Measurements from ENCODE around the gene OR2Y1. TPM values are rescaled to one million over a fixed set of nuclear protein-coding genes. Genes with fewer than 3 reads are reported as not detected.

OR2Y1 gene
- total RNA-seq, 1 donor from 2014 or later = not detected

DNA sequence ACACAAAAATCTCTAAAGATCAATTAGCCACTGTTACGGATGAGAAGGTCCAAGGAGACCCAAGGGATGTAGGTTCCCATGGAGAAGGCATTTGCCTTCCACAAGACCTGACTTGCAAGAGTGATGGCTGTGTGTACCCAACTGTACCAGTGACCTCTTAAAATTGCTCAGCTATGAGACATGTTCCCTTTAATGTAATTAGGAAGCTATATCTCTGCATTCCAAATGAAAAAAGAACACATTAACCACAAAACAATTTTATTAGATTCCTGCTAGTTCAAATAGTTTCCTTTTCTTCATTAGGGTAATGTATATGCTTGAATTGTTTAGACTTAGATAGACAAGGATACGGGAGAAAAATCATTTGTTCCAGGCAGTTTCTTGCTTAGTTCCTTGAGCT is 3.3 kb downstream of the OR2Y1 start:
- Mint-ChIP-seq H3K9me3 (no peaks in the 10 kb centered on the region), H3K27me3 (ENCODE audit: low read depth) (peaks cover 80% of the 10 kb centered on the region), H3K27ac (ENCODE audit: unreplicated experiment) (no peak overlapping the region), H3K36me3 (ENCODE audit: low read depth) (no peaks in the 10 kb centered on the region), H3K4me1 (no peaks in the 10 kb centered on the region), H3K4me3 (no peak overlapping the region)
- no peak for DNase-seq (ENCODE audit: low read depth, low spot score)
- TF ChIP-seq, protein P1, sequence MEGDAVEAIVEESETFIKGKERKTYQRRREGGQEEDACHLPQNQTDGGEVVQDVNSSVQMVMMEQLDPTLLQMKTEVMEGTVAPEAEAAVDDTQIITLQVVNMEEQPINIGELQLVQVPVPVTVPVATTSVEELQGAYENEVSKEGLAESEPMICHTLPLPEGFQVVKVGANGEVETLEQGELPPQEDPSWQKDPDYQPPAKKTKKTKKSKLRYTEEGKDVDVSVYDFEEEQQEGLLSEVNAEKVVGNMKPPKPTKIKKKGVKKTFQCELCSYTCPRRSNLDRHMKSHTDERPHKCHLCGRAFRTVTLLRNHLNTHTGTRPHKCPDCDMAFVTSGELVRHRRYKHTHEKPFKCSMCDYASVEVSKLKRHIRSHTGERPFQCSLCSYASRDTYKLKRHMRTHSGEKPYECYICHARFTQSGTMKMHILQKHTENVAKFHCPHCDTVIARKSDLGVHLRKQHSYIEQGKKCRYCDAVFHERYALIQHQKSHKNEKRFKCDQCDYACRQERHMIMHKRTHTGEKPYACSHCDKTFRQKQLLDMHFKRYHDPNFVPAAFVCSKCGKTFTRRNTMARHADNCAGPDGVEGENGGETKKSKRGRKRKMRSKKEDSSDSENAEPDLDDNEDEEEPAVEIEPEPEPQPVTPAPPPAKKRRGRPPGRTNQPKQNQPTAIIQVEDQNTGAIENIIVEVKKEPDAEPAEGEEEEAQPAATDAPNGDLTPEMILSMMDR (conservative IDR thresholded peaks at IDR 0.05) = no peak

DNA sequence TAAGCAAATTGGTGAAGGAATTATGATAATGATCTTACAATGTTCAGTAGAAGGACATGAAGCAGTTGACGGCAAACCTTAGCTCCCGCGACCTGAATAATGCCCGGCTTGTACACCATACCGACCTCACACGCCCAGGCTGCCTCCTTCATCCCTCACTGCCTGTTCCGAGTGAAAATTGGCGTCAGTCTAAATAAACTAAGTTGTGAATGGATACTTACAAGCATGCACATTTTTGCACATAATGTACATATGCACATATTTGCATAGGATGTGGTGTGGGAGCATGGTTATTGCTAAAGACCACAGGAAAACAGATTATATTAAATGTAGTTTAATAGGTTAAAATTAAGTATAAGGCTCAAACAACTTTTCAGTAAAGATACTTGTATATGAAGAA is 14.9 kb downstream of the OR2Y1 start:
- H3K4me3 Mint-ChIP-seq = no peak overlapping the region
- DNase-seq (ENCODE audit: low read depth, low spot score) = no peak
- H3K36me3 Mint-ChIP-seq (ENCODE audit: low read depth) = no peaks in the 10 kb centered on the region
- H3K27me3 Mint-ChIP-seq (ENCODE audit: low read depth) = peaks cover 12% of the 10 kb centered on the region
- H3K4me1 Mint-ChIP-seq = no peaks in the 10 kb centered on the region
- H3K9me3 Mint-ChIP-seq = peaks cover 3% of the 10 kb centered on the region
- TF ChIP-seq, protein P1 (conservative IDR thresholded peaks at IDR 0.05) = no peak
- H3K27ac Mint-ChIP-seq (ENCODE audit: unreplicated experiment) = no peak overlapping the region

DNA sequence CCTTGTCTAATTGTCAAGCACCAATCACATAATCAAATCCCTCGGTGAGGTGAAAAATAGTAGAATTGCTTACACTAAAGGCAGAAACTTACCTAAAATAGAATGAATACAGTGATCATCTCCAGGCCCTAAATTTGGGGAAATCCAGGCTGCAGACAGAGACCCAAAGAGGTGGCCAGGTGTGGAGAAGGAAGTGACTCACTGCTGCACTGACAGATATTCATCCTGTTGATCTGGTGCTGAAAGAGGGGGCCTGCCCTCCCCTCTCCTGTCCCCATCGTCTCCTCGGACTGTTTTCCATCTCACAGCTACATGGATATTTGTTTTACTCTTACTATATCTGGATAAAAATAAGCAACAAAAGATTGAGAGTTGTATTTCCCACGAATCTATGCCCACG is 15.9 kb downstream of the OR2Y1 start:
- H3K4me1 Mint-ChIP-seq = no peaks in the 10 kb centered on the region
- H3K27me3 Mint-ChIP-seq (ENCODE audit: low read depth) = peaks cover 12% of the 10 kb centered on the region
- TF ChIP-seq, protein P1 (conservative IDR thresholded peaks at IDR 0.05) = no peak
- no peak for DNase-seq (ENCODE audit: low read depth, low spot score)
- H3K27ac Mint-ChIP-seq (ENCODE audit: unreplicated experiment) = no peak overlapping the region
- H3K9me3 Mint-ChIP-seq = peaks cover 3% of the 10 kb centered on the region
- H3K36me3 Mint-ChIP-seq (ENCODE audit: low read depth) = no peaks in the 10 kb centered on the region
- H3K4me3 Mint-ChIP-seq = no peak overlapping the region

DNA sequence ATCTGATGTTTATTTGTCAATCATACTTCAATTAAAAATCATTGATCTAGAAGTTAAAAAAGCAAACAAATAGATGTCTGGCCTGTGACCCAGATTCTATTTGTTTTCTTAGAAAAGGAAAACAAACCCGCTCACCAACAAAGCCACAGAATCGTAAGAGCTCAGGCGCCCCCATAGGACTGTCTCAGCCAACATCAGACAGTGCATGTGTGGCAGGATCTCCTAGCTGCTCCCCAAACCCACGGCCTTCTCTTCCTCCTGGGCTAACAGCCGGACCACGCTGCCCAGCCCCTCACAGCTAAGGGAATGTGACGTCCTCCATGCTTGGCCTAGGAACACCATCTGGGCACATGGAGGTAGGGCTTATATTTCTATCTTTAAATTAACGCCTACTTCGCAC is 19.4 kb downstream of the OR2Y1 start:
- TF ChIP-seq, protein P1 (conservative IDR thresholded peaks at IDR 0.05) = no peak
- no peak overlapping the region for H3K27ac Mint-ChIP-seq (ENCODE audit: unreplicated experiment)
- DNase-seq (ENCODE audit: low read depth, low spot score) = no peak
- no peaks in the 10 kb centered on the region for H3K4me1 Mint-ChIP-seq
- H3K4me3 Mint-ChIP-seq = no peak overlapping the region
- no peaks in the 10 kb centered on the region for H3K36me3 Mint-ChIP-seq (ENCODE audit: low read depth)
- peaks cover 37% of the 10 kb centered on the region for H3K27me3 Mint-ChIP-seq (ENCODE audit: low read depth)
- no peaks in the 10 kb centered on the region for H3K9me3 Mint-ChIP-seq

DNA sequence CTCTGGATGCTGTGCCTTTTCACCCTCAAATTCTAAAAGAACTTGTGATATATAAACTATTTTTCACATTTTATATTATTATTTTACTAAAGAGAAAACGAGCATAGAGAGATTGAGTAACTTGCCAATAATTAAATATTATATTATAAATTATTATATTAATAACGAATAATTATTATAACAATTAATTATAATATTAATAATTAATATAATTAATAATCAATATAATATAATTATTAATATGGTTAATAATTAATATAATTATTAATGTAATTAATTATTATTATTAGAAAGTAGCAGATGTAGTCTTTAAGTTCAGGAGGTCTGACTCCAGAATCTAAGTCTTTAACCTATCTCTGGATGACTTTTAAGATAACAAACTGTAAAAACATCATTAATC is 20.1 kb downstream of the OR2Y1 start:
- no peak for DNase-seq (ENCODE audit: low read depth, low spot score)
- Mint-ChIP-seq H3K9me3 (no peaks in the 10 kb centered on the region), H3K27ac (ENCODE audit: unreplicated experiment) (no peak overlapping the region), H3K4me3 (no peak overlapping the region), H3K4me1 (no peaks in the 10 kb centered on the region), H3K36me3 (ENCODE audit: low read depth) (no peaks in the 10 kb centered on the region), H3K27me3 (ENCODE audit: low read depth) (peaks cover 42% of the 10 kb centered on the region)
- TF ChIP-seq, protein P1 (conservative IDR thresholded peaks at IDR 0.05) = no peak
